Gastrocnemius medialis (tissue), 4 donors: ENCODE data around the gene ATP11A. TPM values are rescaled to one million over a fixed set of nuclear protein-coding genes. Genes with fewer than 3 reads are reported as not detected.
"Not testable (repeated sequence)": the region's sequence is repeated elsewhere in the genome, so short reads cannot be mapped to it uniquely, and the experiment has no call there.

ENCODE experiments used
- ATAC-seq, 2 donors: fragments of 150-250 bp; one replicate each; pipeline ENCODE4 v1.9.1; 2016
- DNase-seq, 2 donors: peaks; one replicate each; pipeline ENCODE4 v3.0.0-alpha.2; 2019
- H3K27ac ChIP-seq, 4 donors: fragments of 200-600 bp; sonication (generic); 1 replicate in 1 of 4; 2 replicates in 3 of 4; pipeline ENCODE4 v1.5.1; 2016 to 2018; ENCODE audit warnings: mild to moderate bottlenecking in 2 of 4, moderate library complexity in 1 of 4
- H3K27me3 ChIP-seq, 3 donors: fragments of 200-600 bp; sonication (generic) in 2 of 3; 1 replicate in 1 of 3; 2 replicates in 2 of 3; pipeline versions ENCODE4 v1.5.1 to v1.6.0; 2016 to 2019; ENCODE audit warnings: mild to moderate bottlenecking in 1 of 3, moderate library complexity in 1 of 3
- H3K36me3 ChIP-seq, 2 donors: fragments of 200-600 bp; sonication (generic) in 1 of 2; one replicate each; pipeline ENCODE4 v1.5.1; 2017 to 2018
- H3K4me1 ChIP-seq, 2 donors: fragments of 200-600 bp; sonication (generic) in 1 of 2; one replicate each; pipeline ENCODE4 v1.5.1; 2016 to 2017; ENCODE audit warnings: mild to moderate bottlenecking in 2 of 2
- H3K4me3 ChIP-seq, 4 donors: fragments of 200-600 bp; sonication (generic) in 3 of 4; 1 replicate in 1 of 4; 2 replicates in 3 of 4; pipeline ENCODE4 v1.5.1; 2016 to 2019; ENCODE audit warnings: mild to moderate bottlenecking in 2 of 4
- H3K9me3 ChIP-seq, 3 donors: fragments of 200-600 bp; sonication (generic) in 2 of 3; 1 replicate in 1 of 3; 2 replicates in 2 of 3; pipeline ENCODE4 v1.5.1; 2016 to 2019
- CTCF ChIP-seq, 5 experiments: fragments of 450-650 bp in 3 of 5; fragments of 200-600 bp in 2 of 5; sonication (generic) in 2 of 5; IDR thresholded peaks in 4 of 5; conservative IDR thresholded peaks in 1 of 5; 1 replicate in 4 of 5; 2 replicates in 1 of 5; pipeline ENCODE4 v1.5.1; 2016 to 2019; ENCODE audit warnings: antibody characterized with exemption in 5 of 5, mild to moderate bottlenecking in 3 of 5, moderate library complexity in 3 of 5
- POLR2A ChIP-seq, 2 donors: fragments of 450-650 bp; IDR thresholded peaks; one replicate each; pipeline ENCODE4 v1.6.1; 2017; ENCODE audit warnings: antibody characterized with exemption in 2 of 2, mild to moderate bottlenecking in 2 of 2, moderate library complexity in 2 of 2
- in situ Hi-C, 4 donors: fragments of 200-750 bp; cut with MboI; loops; one replicate each; pipeline versions ENCODE4 v1.15.0 to v1.8.0; 2017; ENCODE audit warnings: low sequenced_read_pairs in 4 of 4
- intact Hi-C: fragments of 100-400 bp; cut with DNase I; formaldehyde crosslinking; loops from one replicate; pipeline ENCODE4 v1.15.1; 2023; ENCODE audit warnings: low total_unique reads
- total RNA-seq, 4 donors: library from RNA; depleted of rRNA; stranded (reverse); fragments of >200 nt; gene quantifications; one replicate each; pipeline versions ENCODE4 v1.1.0 to v1.2.3, GENCODE V29; 2016

Gene ATP11A
- total RNA-seq, 4 donors from 2014 or later, result 10.0 to 14.2 (median 12.6) TPM

- Histone ChIP-seq H3K4me3 (no peak overlapping the region), H3K27ac (no peak overlapping the region), H3K36me3 (peaks cover 0 to 30% of the 10 kb centered on the region in 2 donors), H3K9me3 (no peaks in the 10 kb centered on the region), H3K27me3 (no peaks in the 10 kb centered on the region), H3K4me1 (peaks cover 4 to 6% of the 10 kb centered on the region in 2 donors)
- no peak for DNase-seq
- intact Hi-C loops, result no loop called here
- TF ChIP-seq CTCF (IDR thresholded peaks at IDR 0.05 in 4 of 5, conservative IDR thresholded peaks at IDR 0.05 in 1 of 5), result no peak
- TF ChIP-seq POLR2A (IDR thresholded peaks at IDR 0.05), result no peak
- in situ Hi-C loops, result no loop called here
- no peak for ATAC-seq
Measured at GRCh38 chr13:112839356-112840105, 149.7 kb downstream of the ATP11A start.

GRCh38 chr13:112840472-112841302, 150.8 kb downstream of the ATP11A start:
- H3K27ac ChIP-seq, result peak overlapping the region; percentile 35 to 71 (median 51)
- H3K36me3 ChIP-seq, result peaks cover 0 to 18% of the 10 kb centered on the region in 2 donors
- H3K4me1 ChIP-seq, result peaks cover 4 to 6% of the 10 kb centered on the region in 2 donors
- ATAC-seq (no peak), DNase-seq (no peak)
- in situ Hi-C loops (no loop called here), intact Hi-C loops (no loop called here)
- H3K9me3 ChIP-seq, result no peaks in the 10 kb centered on the region
- TF ChIP-seq CTCF (IDR thresholded peaks at IDR 0.05 in 4 of 5, conservative IDR thresholded peaks at IDR 0.05 in 1 of 5), result no peak
- TF ChIP-seq POLR2A (IDR thresholded peaks at IDR 0.05), result no peak
- H3K4me3 ChIP-seq, result no peak overlapping the region
- no peaks in the 10 kb centered on the region for H3K27me3 ChIP-seq

DNA sequence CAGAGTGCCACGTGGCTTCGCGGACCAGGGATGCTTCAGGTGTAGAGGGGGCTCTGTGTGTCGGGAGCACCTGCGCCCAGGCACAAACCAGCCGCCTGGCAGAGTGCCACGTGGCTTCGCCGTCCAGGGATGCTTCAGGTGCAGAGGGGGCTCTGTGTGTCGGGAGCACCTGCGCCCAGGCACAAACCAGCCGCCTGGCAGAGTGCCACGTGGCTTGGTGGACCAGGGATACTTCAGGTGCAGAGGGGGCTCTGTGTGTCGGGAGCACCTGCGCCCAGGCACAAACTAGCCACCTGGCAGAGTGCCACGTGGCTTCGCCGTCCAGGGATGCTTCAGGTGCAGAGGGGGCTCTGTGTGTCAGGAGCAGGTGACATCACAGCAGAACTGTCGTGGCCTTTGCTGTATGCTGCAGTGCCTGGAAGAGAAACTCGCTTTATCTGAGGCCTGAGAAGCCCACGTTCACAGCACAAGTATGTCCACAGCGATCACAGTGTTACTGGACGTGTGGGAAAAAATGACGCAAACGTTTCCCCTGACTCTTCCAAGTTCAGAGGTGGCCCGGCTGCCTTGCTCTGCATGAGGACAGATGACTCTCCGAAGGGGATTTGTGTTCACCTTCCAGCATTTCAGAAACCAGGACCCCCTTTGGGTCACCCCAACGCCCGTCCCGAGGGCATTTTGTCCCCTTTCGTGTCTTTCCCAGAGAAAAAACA, 151.6 kb downstream of the ATP11A start:
- H3K27ac ChIP-seq, result peak overlapping the region; percentile 54 to 71 (median 64)
- H3K27me3 ChIP-seq, in situ Hi-C loops, H3K4me1 ChIP-seq, intact Hi-C loops, H3K9me3 ChIP-seq, H3K4me3 ChIP-seq: not testable (repeated sequence)
- peak in 1 of 2 donors; percentile 38 for DNase-seq
- peaks cover 0 to 14% of the 10 kb centered on the region in 2 donors for H3K36me3 ChIP-seq
- ATAC-seq, result peak; percentile 45 to 51

- TF ChIP-seq POLR2A (IDR thresholded peaks at IDR 0.05) (no peak), CTCF (IDR thresholded peaks at IDR 0.05 in 4 of 5, conservative IDR thresholded peaks at IDR 0.05 in 1 of 5) (no peak)
- DNase-seq (peak in 1 of 2 donors; percentile 45), ATAC-seq (peak; percentile 65 to 66)
- no peaks in the 10 kb centered on the region for H3K27me3 ChIP-seq
- peak overlapping the region in 2 of 4 donors; percentile 2 to 16 for H3K4me3 ChIP-seq
- H3K36me3 ChIP-seq, result peaks cover 0 to 6% of the 10 kb centered on the region in 2 donors
- peaks cover 4 to 6% of the 10 kb centered on the region in 2 donors for H3K4me1 ChIP-seq
- no peaks in the 10 kb centered on the region for H3K9me3 ChIP-seq
- in situ Hi-C loops, result no loop called here
- H3K27ac ChIP-seq, result peak overlapping the region; percentile 51 to 71 (median 62)
- intact Hi-C loops, result no loop called here
Measured at GRCh38 chr13:112842343-112842856, 152.6 kb downstream of the ATP11A start.
